HG02763 (cell line): Measurements from ENCODE around the gene STAT1.

Experiments used
- ATAC-seq: cut with Tn5 transposase; IDR thresholded peaks from one replicate; pipeline ENCODE4 v1.9.1; 2021; ENCODE audit warnings: mild to moderate bottlenecking, moderate library complexity; ENCODE audit not compliant: unreplicated experiment

The STAT1 gene

GRCh38 chr2:191032588-191033429 lies 18.8 kb upstream of the STAT1 start:
- ATAC-seq = no peak

- no peak for ATAC-seq
Measured at GRCh38 chr2:191031256-191031655, 17.3 kb upstream of the STAT1 start.

- ATAC-seq = peak; percentile 89
Measured at GRCh38 chr2:191030521-191031154, 16.7 kb upstream of the STAT1 start.

- ATAC-seq = no peak
Measured at GRCh38 chr2:191029280-191029950, 15.4 kb upstream of the STAT1 start.

- ATAC-seq = no peak
Measured at GRCh38 chr2:191026377-191026776, 12.4 kb upstream of the STAT1 start.

- ATAC-seq = no peak
Measured at GRCh38 chr2:191025135-191025534, 11.2 kb upstream of the STAT1 start.

GRCh38 chr2:191023235-191023679 lies 9.3 kb upstream of the STAT1 start:
- ATAC-seq = no peak

- peak; percentile 15 for ATAC-seq
Measured at GRCh38 chr2:191020742-191021381, 6.9 kb upstream of the STAT1 start.

GRCh38 chr2:191020221-191020741 lies 6.3 kb upstream of the STAT1 start:
- peak; percentile 74 for ATAC-seq

GRCh38 chr2:191019376-191019775 lies 5.4 kb upstream of the STAT1 start:
- no peak for ATAC-seq

- no peak for ATAC-seq
Measured at GRCh38 chr2:191018643-191019119, 4.7 kb upstream of the STAT1 start.

GRCh38 chr2:191018048-191018447 lies 4.1 kb upstream of the STAT1 start:
- no peak for ATAC-seq

GRCh38 chr2:191015831-191016230 lies 1.9 kb upstream of the STAT1 start:
- ATAC-seq = no peak

- no peak for ATAC-seq
Measured at GRCh38 chr2:191015239-191015638, 1.3 kb upstream of the STAT1 start.

- no peak for ATAC-seq
Measured at GRCh38 chr2:191014653-191015020, 666 bp upstream of the STAT1 start.

GRCh38 chr2:191013682-191013931 lies 364 bp downstream of the STAT1 start:
- ATAC-seq = no peak

- ATAC-seq = no peak
Measured at GRCh38 chr2:191012845-191013681, 908 bp downstream of the STAT1 start.

GRCh38 chr2:191012346-191012745 lies 1.6 kb downstream of the STAT1 start:
- no peak for ATAC-seq

GRCh38 chr2:191010887-191011885 lies 2.8 kb downstream of the STAT1 start:
- ATAC-seq = no peak
